Loucy (cell line): ENCODE results near the gene SND1.
A peak's percentile ranks its signal among the peaks of the same experiment; 100 is the strongest.

Experiments used
- H2AFZ ChIP-seq: fragments of 200-600 bp; sonication (generic); 2 replicates; pipeline ENCODE4 v1.6.0; 2016; ENCODE audit warnings: antibody characterized with exemption, mild to moderate bottlenecking, low read length, moderate library complexity
- H3F3A ChIP-seq: fragments of 200-600 bp; 2 replicates; pipeline ENCODE4 v1.6.0; 2016; ENCODE audit warnings: antibody characterized with exemption, low read depth, mild to moderate bottlenecking
- H3K27me3 ChIP-seq: fragments of 200-600 bp; sonication (generic); 2 replicates; pipeline ENCODE4 v1.6.1; 2014; ENCODE audit warnings: low read length, mild to moderate bottlenecking; ENCODE audit not compliant: insufficient read depth, poor library complexity, severe bottlenecking
- H3K36me3 ChIP-seq: fragments of 200-600 bp; sonication (generic); 2 replicates; pipeline ENCODE4 v1.6.1; 2016; ENCODE audit warnings: low read length; ENCODE audit not compliant: insufficient read depth
- H3K4me1 ChIP-seq: fragments of 200-600 bp; sonication (generic); 2 replicates; pipeline ENCODE4 v1.5.1; 2014; ENCODE audit warnings: low read length, mild to moderate bottlenecking; ENCODE audit not compliant: insufficient read depth, poor library complexity, severe bottlenecking
- H3K4me2 ChIP-seq: fragments of 200-600 bp; sonication (generic); 2 replicates; pipeline ENCODE4 v1.6.0; 2014; ENCODE audit warnings: antibody characterized with exemption, low read length, low read depth, mild to moderate bottlenecking; ENCODE audit not compliant: poor library complexity, severe bottlenecking
- H3K4me3 ChIP-seq: fragments of 200-600 bp; sonication (generic); 2 replicates; pipeline ENCODE4 v1.5.1; 2014; ENCODE audit warnings: low read length, mild to moderate bottlenecking, mixed read lengths; ENCODE audit not compliant: poor library complexity, severe bottlenecking
- H3K79me2 ChIP-seq: fragments of 200-600 bp; sonication (generic); 2 replicates; pipeline ENCODE4 v1.6.1; 2014; ENCODE audit warnings: low read length; ENCODE audit not compliant: insufficient read depth
- H3K9ac ChIP-seq: fragments of 200-600 bp; sonication (generic); 2 replicates; pipeline ENCODE4 v1.6.0; 2014; ENCODE audit warnings: mild to moderate bottlenecking, low read depth, low read length, moderate library complexity; ENCODE audit not compliant: poor library complexity, severe bottlenecking
- H3K9me2 ChIP-seq: fragments of 200-600 bp; sonication (generic); replicated peaks from 2 replicates; pipeline ENCODE4 v1.6.1; 2016; ENCODE audit warnings: low read depth, low read length, mixed read lengths
- H3K9me3 ChIP-seq: fragments of 200-600 bp; sonication (generic); 2 replicates; pipeline ENCODE4 v1.6.1; 2014; ENCODE audit warnings: mild to moderate bottlenecking, antibody characterized with exemption, low read length, low read depth; ENCODE audit not compliant: insufficient read depth
- H4K20me1 ChIP-seq: fragments of 200-600 bp; sonication (generic); 2 replicates; pipeline ENCODE4 v1.6.0; 2014; ENCODE audit warnings: antibody characterized with exemption, low read length, mild to moderate bottlenecking; ENCODE audit not compliant: insufficient read depth, poor library complexity, severe bottlenecking
- CTCF ChIP-seq: fragments of 200-600 bp; sonication (generic); conservative IDR thresholded peaks from 2 replicates; pipeline ENCODE4 v1.5.1; 2014; ENCODE audit warnings: mild to moderate bottlenecking, antibody characterized with exemption, low read length
- EZH2phosphoT487 ChIP-seq: fragments of 200-600 bp; IDR thresholded peaks from 2 replicates; pipeline ENCODE4 v1.6.1; 2018; ENCODE audit warnings: antibody characterized with exemption, mild to moderate bottlenecking, moderate library complexity, borderline replicate concordance

SND1 gene

GRCh38 chr7:127858091-127858914 lies 206.3 kb downstream of the SND1 start:
- Histone ChIP-seq H4K20me1 (peaks cover 56% of the 10 kb centered on the region), H3K9ac (no peak overlapping the region), H3F3A (peaks cover 2% of the 10 kb centered on the region; the same call in 1 of the 2 replicates), H3K9me3 (no peaks in the 10 kb centered on the region), H3K4me3 (no peak overlapping the region), H3K9me2 (no peaks in the 10 kb centered on the region), H3K4me2 (no peak overlapping the region), H3K27me3 (no peaks in the 10 kb centered on the region), H2AFZ (no peak overlapping the region), H3K36me3 (peaks cover 5% of the 10 kb centered on the region; the same call in 1 of the 2 replicates), H3K4me1 (peaks cover 49% of the 10 kb centered on the region), H3K79me2 (peaks cover 9% of the 10 kb centered on the region)
- TF ChIP-seq CTCF (no peak), EZH2phosphoT487 (no peak)

GRCh38 chr7:127858915-127859189 lies 206.9 kb downstream of the SND1 start:
- H3K9me3 ChIP-seq = no peaks in the 10 kb centered on the region
- peaks cover 43% of the 10 kb centered on the region for H3K4me1 ChIP-seq
- no peak overlapping the region for H3K4me3 ChIP-seq
- H3K27me3 ChIP-seq = no peaks in the 10 kb centered on the region
- no peak overlapping the region for H3K9ac ChIP-seq
- H2AFZ ChIP-seq = no peak overlapping the region
- peaks cover 9% of the 10 kb centered on the region for H3K79me2 ChIP-seq
- H3K36me3 ChIP-seq = peaks cover 5% of the 10 kb centered on the region; the same call in 1 of the 2 replicates
- H3K4me2 ChIP-seq = peak overlapping the region; percentile 12
- no peaks in the 10 kb centered on the region for H3K9me2 ChIP-seq
- peaks cover 2% of the 10 kb centered on the region; the same call in 1 of the 2 replicates for H3F3A ChIP-seq
- TF ChIP-seq CTCF (no peak), EZH2phosphoT487 (no peak)
- H4K20me1 ChIP-seq = peaks cover 50% of the 10 kb centered on the region

- Histone ChIP-seq H3K79me2 (peaks cover 9% of the 10 kb centered on the region), H3K36me3 (peaks cover 5% of the 10 kb centered on the region; the same call in 1 of the 2 replicates), H3K9ac (no peak overlapping the region), H3K9me2 (no peaks in the 10 kb centered on the region), H4K20me1 (peaks cover 48% of the 10 kb centered on the region), H3F3A (peaks cover 2% of the 10 kb centered on the region; the same call in 1 of the 2 replicates), H2AFZ (no peak overlapping the region), H3K9me3 (no peaks in the 10 kb centered on the region), H3K4me3 (no peak overlapping the region), H3K4me2 (peak overlapping the region; percentile 12), H3K4me1 (peaks cover 46% of the 10 kb centered on the region), H3K27me3 (no peaks in the 10 kb centered on the region)
- no peak for TF ChIP-seq CTCF
- no peak for TF ChIP-seq EZH2phosphoT487
Observed at GRCh38 chr7:127859330-127859729, 207.3 kb downstream of the SND1 start.
